Uterus (tissue), 4 donors: Measurements from ENCODE around the gene CELSR1. TPM values are rescaled to one million over a fixed set of nuclear protein-coding genes. Genes with fewer than 3 reads are reported as not detected.

Experiments
- DNase-seq, 2 donors: peaks; one replicate each; pipeline ENCODE4 v3.0.0-alpha.2; 2019 to 2020
- H3K27ac ChIP-seq, 2 donors: fragments of 200-600 bp; sonication (generic); 1 replicate in 1 of 2; 2 replicates in 1 of 2; pipeline ENCODE4 v1.5.1; 2016 to 2018
- H3K27me3 ChIP-seq, 2 donors: fragments of 200-600 bp; sonication (generic); one replicate each; pipeline ENCODE4 v1.5.1; 2018 to 2019; ENCODE audit warnings: control low read depth in 1 of 2
- H3K36me3 ChIP-seq, 2 donors: fragments of 200-600 bp; sonication (generic); one replicate each; pipeline ENCODE4 v1.5.1; 2019; ENCODE audit warnings: control low read depth in 1 of 2
- H3K4me1 ChIP-seq, 2 donors: fragments of 200-600 bp; sonication (generic); one replicate each; pipeline ENCODE4 v1.5.1; 2018 to 2019; ENCODE audit warnings: control low read depth in 1 of 2
- H3K4me3 ChIP-seq, 2 donors: fragments of 200-600 bp; sonication (generic); 1 replicate in 1 of 2; 2 replicates in 1 of 2; pipeline ENCODE4 v1.5.1; 2018 to 2019; ENCODE audit warnings: mild to moderate bottlenecking in 1 of 2
- H3K9me3 ChIP-seq, 2 donors: fragments of 200-600 bp; sonication (generic); one replicate each; pipeline ENCODE4 v1.5.1; 2019; ENCODE audit warnings: control low read depth in 1 of 2
- POLR2A ChIP-seq, 2 donors: fragments of 450-650 bp; IDR thresholded peaks; one replicate each; pipeline ENCODE4 v1.6.1; 2016; ENCODE audit warnings: antibody characterized with exemption in 2 of 2, mild to moderate bottlenecking in 1 of 2, moderate library complexity in 1 of 2
- intact Hi-C: fragments of 100-400 bp; cut with DNase I; formaldehyde crosslinking; loops from one replicate; pipeline ENCODE4 v1.15.1; 2023; ENCODE audit warnings: low total_unique reads
- total RNA-seq, 4 donors: library from RNA; depleted of rRNA in 3 of 4; stranded (reverse); fragments of >200 nt in 3 of 4; gene quantifications; one replicate each; pipeline versions ENCODE4 v1.1.0 to v1.2.4, GENCODE V29; 2014 to 2023
- TF ChIP-seq, protein P1 (sequence below), 4 experiments: fragments of 200-600 bp in 2 of 4; fragments of 450-650 bp in 2 of 4; sonication (generic) in 2 of 4; IDR thresholded peaks; one replicate each; pipeline ENCODE4 v1.5.1; 2016 to 2019; ENCODE audit warnings: antibody characterized with exemption in 4 of 4, mild to moderate bottlenecking in 2 of 4, moderate library complexity in 1 of 4
- donor health status: DM: yes; HTN: yes; CAD: no.

The CELSR1 gene
- total RNA-seq, 4 donors from 2014 or later = 1.5 to 15.8 (median 8.4) TPM

DNA sequence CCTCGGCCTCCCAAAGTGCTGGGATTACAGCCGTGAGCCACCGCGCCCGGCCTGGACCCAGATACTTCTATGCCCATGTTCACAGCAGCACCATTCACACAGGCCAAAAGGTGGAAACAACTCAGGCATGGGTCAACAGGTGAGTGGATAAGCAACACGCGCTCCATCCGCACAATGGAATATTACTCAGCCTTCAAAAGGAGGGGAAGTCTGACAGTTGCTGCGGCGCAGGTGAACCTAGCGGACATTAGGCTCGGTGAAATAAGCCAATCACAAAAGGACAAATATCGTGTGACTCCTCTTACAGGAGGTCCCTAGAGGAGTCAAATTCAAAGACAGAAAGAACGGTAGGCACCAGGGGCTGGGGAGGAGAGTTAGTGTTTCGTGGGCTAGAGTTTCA lies 154.9 kb downstream of the CELSR1 start:
- TF ChIP-seq, protein P1, sequence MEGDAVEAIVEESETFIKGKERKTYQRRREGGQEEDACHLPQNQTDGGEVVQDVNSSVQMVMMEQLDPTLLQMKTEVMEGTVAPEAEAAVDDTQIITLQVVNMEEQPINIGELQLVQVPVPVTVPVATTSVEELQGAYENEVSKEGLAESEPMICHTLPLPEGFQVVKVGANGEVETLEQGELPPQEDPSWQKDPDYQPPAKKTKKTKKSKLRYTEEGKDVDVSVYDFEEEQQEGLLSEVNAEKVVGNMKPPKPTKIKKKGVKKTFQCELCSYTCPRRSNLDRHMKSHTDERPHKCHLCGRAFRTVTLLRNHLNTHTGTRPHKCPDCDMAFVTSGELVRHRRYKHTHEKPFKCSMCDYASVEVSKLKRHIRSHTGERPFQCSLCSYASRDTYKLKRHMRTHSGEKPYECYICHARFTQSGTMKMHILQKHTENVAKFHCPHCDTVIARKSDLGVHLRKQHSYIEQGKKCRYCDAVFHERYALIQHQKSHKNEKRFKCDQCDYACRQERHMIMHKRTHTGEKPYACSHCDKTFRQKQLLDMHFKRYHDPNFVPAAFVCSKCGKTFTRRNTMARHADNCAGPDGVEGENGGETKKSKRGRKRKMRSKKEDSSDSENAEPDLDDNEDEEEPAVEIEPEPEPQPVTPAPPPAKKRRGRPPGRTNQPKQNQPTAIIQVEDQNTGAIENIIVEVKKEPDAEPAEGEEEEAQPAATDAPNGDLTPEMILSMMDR (IDR thresholded peaks at IDR 0.05) = no peak
- TF ChIP-seq POLR2A (IDR thresholded peaks at IDR 0.05) = no peak
- Histone ChIP-seq H3K9me3 (no peaks in the 10 kb centered on the region), H3K36me3 (no peaks in the 10 kb centered on the region), H3K27me3 (no peaks in the 10 kb centered on the region), H3K4me3 (no peak overlapping the region), H3K27ac (no peak overlapping the region), H3K4me1 (no peaks in the 10 kb centered on the region)
- intact Hi-C loops = no loop called here
- DNase-seq = no peak

DNA sequence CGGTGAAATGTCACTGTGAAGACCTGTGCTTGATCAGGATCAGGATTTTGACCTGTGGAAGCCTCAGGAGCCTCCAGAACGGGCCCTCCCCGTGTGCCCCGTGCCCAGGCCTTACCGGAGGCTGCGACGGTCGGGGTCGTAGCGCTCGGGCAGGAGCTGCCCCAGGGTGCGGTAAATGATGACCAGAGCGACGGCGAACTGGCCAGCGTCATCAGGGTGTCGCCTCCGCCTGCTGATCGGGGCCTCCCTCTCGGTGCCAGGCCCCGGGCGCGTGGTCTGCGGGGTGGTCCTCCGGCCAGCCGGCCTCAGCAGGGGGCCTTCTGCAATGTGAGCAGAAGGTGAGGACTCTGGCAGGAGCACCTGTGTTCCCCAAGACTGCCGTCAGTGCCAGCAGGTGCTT lies 155.7 kb downstream of the CELSR1 start:
- Histone ChIP-seq H3K4me1 (no peaks in the 10 kb centered on the region), H3K36me3 (no peaks in the 10 kb centered on the region), H3K9me3 (no peaks in the 10 kb centered on the region), H3K27me3 (no peaks in the 10 kb centered on the region), H3K27ac (no peak overlapping the region), H3K4me3 (no peak overlapping the region)
- TF ChIP-seq, protein P1 (IDR thresholded peaks at IDR 0.05) = no peak
- TF ChIP-seq POLR2A (IDR thresholded peaks at IDR 0.05) = no peak
- intact Hi-C loops = no loop called here
- no peak for DNase-seq

DNA sequence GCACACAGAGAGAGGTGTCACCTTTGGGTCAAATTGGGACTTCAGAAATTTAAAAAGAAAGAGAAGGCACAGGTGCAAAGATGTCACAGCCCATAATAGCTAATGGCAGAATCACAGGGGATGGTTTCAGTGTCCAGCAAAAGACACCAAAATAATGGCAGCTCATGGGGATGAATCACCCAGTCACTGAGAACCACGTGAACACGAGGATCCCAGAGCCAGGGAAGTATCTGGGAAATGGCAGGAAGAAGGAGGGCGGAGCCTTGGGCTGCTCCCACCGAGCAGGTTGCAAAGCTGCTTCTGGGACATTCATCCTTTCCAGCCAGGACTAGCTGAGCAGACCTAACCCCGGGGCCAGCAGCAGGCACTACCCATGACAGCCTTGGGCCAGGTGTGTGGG lies 156.3 kb downstream of the CELSR1 start:
- Histone ChIP-seq H3K27me3 (no peaks in the 10 kb centered on the region), H3K36me3 (no peaks in the 10 kb centered on the region), H3K4me1 (no peaks in the 10 kb centered on the region), H3K4me3 (no peak overlapping the region), H3K27ac (no peak overlapping the region), H3K9me3 (no peaks in the 10 kb centered on the region)
- no peak for TF ChIP-seq POLR2A (IDR thresholded peaks at IDR 0.05)
- TF ChIP-seq, protein P1 (IDR thresholded peaks at IDR 0.05) = no peak
- intact Hi-C loops = no loop called here
- no peak for DNase-seq

DNA sequence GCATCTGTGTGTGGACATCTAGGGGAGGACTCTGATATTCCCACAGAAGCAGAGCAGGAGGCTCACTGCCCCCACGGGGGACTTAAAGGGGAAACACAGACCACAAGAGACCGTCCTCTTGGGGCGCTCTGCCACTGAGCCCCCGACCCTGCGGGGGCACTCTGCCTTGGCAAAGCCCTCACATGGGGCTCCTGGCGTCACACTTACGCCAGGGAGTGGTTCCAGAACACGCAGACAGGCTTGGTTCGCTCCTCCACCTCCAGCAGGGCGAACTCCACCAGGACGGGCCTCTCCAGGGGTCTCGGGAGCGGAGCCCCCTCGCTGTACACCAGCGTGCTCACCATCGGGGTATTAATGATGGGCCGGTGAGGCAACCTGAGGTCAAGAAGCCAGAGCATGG lies 156.8 kb downstream of the CELSR1 start:
- Histone ChIP-seq H3K36me3 (no peaks in the 10 kb centered on the region), H3K27ac (no peak overlapping the region), H3K4me1 (no peaks in the 10 kb centered on the region), H3K4me3 (no peak overlapping the region), H3K27me3 (no peaks in the 10 kb centered on the region), H3K9me3 (no peaks in the 10 kb centered on the region)
- intact Hi-C loops = no loop called here
- TF ChIP-seq, protein P1 (IDR thresholded peaks at IDR 0.05) = no peak
- no peak for TF ChIP-seq POLR2A (IDR thresholded peaks at IDR 0.05)
- DNase-seq = no peak

DNA sequence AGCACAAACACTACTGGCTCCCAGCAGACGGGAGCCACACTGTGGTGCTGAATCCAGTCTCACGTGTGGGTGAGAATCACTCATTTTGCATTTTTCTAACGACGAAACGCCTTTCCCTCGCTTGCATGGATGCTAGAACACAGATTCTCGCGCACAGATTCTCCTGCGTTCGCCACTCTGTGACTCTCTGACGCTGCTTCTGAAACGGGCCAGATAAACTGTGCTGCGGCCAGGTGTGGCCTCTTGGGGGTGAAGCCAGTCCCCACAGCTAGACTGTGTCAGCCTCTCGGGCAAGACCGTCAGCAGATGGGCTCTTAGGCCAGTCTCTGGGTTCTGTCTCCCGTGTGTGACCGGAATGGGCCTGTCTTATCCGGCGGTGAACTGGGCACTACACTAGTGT lies 157.4 kb downstream of the CELSR1 start:
- Histone ChIP-seq H3K9me3 (no peaks in the 10 kb centered on the region), H3K36me3 (no peaks in the 10 kb centered on the region), H3K4me1 (no peaks in the 10 kb centered on the region), H3K4me3 (no peak overlapping the region), H3K27ac (no peak overlapping the region), H3K27me3 (no peaks in the 10 kb centered on the region)
- TF ChIP-seq, protein P1 (IDR thresholded peaks at IDR 0.05) = no peak
- no peak for TF ChIP-seq POLR2A (IDR thresholded peaks at IDR 0.05)
- DNase-seq = no peak
- intact Hi-C loops = no loop called here
